Subcutaneous adipose tissue (tissue), 4 donors: ENCODE measurements around the gene HMX2. TPM values are rescaled to one million over a fixed set of nuclear protein-coding genes. Genes with fewer than 3 reads are reported as not detected.

Experiments used
- CTCF ChIP-seq: fragments of 450-650 bp; IDR thresholded peaks from one replicate; pipeline ENCODE4 v1.5.1; 2016; ENCODE audit warnings: low read depth, mild to moderate bottlenecking, control low read depth, antibody characterized with exemption, moderate library complexity
- total RNA-seq, 4 donors: library from RNA; depleted of rRNA; stranded (reverse); fragments of >200 nt; gene quantifications; one replicate each; pipeline ENCODE4 v1.1.0, GENCODE V29; 2016

The HMX2 gene
- total RNA-seq, 4 donors from 2014 or later: not detected

DNA sequence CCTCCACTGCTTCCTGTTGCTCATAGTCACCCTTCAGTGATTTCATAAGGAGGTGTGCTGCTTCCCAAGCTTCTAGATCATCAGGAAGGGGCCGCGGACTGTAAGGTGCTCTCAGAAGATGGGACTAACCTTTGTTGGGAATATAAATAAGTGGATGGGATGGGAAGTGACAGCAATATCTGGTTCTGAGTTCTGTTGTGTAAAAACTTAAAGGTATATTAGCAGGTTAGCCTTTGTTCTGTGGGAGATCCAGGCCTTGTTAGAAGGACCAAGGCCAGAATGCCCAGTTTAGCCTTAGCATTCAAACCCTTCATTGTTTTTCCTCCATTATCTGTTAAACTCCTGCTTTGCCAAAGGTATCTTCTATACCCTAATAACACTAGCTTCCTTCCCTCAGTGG, 18.7 kb downstream of the HMX2 start:
- no peak for TF ChIP-seq CTCF

DNA sequence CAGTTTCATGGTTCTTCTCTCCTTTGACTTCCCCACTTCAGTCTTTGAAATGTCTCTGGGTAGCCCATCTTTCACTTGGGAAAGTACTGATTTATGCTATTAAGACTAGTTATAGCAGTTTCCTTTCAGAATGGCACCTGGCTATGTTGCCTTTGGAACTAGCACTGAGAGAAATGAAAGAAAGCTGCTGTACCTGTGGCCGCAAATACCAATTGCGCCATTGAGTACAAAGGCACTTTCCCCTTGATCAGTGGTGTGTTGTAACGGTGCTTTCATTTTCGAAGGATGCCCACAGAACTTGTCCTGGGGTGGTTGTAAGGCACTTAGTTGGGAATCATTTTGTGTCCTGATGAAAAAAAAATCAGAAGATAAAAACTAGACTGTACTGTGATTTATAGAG, 23.0 kb downstream of the HMX2 start:
- no peak for TF ChIP-seq CTCF

GRCh38 chr10:123175389-123176387, 27.8 kb downstream of the HMX2 start:
- TF ChIP-seq CTCF: no peak

GRCh38 chr10:123180101-123181090, 32.5 kb downstream of the HMX2 start:
- TF ChIP-seq CTCF: no peak

GRCh38 chr10:123183724-123184123, 35.8 kb downstream of the HMX2 start:
- no peak for TF ChIP-seq CTCF

- TF ChIP-seq CTCF: no peak
Observed at GRCh38 chr10:123187781-123188180, 39.8 kb downstream of the HMX2 start.

GRCh38 chr10:123191886-123192285, 44.0 kb downstream of the HMX2 start:
- TF ChIP-seq CTCF: no peak
